Sigmoid colon (tissue), 7 donors: ENCODE data around the gene VPS25. TPM values are rescaled to one million over a fixed set of nuclear protein-coding genes. Genes with fewer than 3 reads are reported as not detected.

Experiments used
- DNase-seq: peaks from one replicate; pipeline ENCODE4 v3.0.0-alpha.2; 2019
- H3K27ac ChIP-seq, 4 donors: fragments of 200-600 bp; sonication (generic); one replicate each; pipeline ENCODE4 v1.5.1; 2016 to 2019; ENCODE audit warnings: mild to moderate bottlenecking in 1 of 4
- H3K27me3 ChIP-seq, 3 donors: fragments of 200-600 bp; sonication (generic); one replicate each; pipeline ENCODE4 v1.5.1; 2019; ENCODE audit warnings: mild to moderate bottlenecking in 1 of 3
- H3K36me3 ChIP-seq, 4 donors: fragments of 200-600 bp; sonication (generic); one replicate each; pipeline ENCODE4 v1.5.1; 2016 to 2019
- H3K4me1 ChIP-seq, 4 donors: fragments of 200-600 bp; sonication (generic); one replicate each; pipeline ENCODE4 v1.5.1; 2017 to 2019
- H3K4me3 ChIP-seq, 4 donors: fragments of 200-600 bp; sonication (generic); one replicate each; pipeline ENCODE4 v1.5.1; 2017 to 2019; ENCODE audit warnings: mild to moderate bottlenecking in 2 of 4, moderate library complexity in 1 of 4
- H3K9me3 ChIP-seq, 4 donors: fragments of 200-600 bp in 3 of 4; sonication (generic) in 3 of 4; one replicate each; pipeline versions ENCODE4 v1.5.1 to v1.6.1; 2013 to 2019
- CTCF ChIP-seq, 4 experiments: fragments of 450-650 bp in 3 of 4; fragments of 200-600 bp in 1 of 4; IDR thresholded peaks; one replicate each; pipeline ENCODE4 v1.5.1; 2016 to 2019; ENCODE audit warnings: antibody characterized with exemption in 4 of 4, mild to moderate bottlenecking in 3 of 4, moderate library complexity in 2 of 4
- EP300 ChIP-seq, 4 donors: sonication (generic); formaldehyde crosslinking; IDR thresholded peaks; one replicate each; pipeline ENCODE4 v1.6.1; 2017; ENCODE audit warnings: antibody characterized with exemption in 4 of 4
- POLR2A ChIP-seq, 2 donors: fragments of 450-650 bp; IDR thresholded peaks; one replicate each; pipeline ENCODE4 v1.6.1; 2016; ENCODE audit warnings: antibody characterized with exemption in 2 of 2, mild to moderate bottlenecking in 2 of 2, moderate library complexity in 2 of 2
- POLR2AphosphoS5 ChIP-seq, 4 donors: sonication (generic); formaldehyde crosslinking; IDR thresholded peaks; one replicate each; pipeline ENCODE4 v1.6.1; 2017; ENCODE audit warnings: antibody characterized with exemption in 4 of 4
- WGBS, 2 donors: extraction: QIAGEN DNeasy Blood & Tissue Kit; methylation state at CpG; one replicate each; pipeline ENCODE4 v1.1.7; 2013; 5-methylcytosine and 5-hydroxymethylcytosine counted together
- intact Hi-C: fragments of 100-400 bp; cut with DNase I; formaldehyde crosslinking; loops from one replicate; pipeline ENCODE4 v1.15.1; 2023
- polyA plus RNA-seq, 3 donors: library from polyadenylated mRNA; stranded (reverse); fragments of 200-250 nt; gene quantifications; one replicate each; pipeline ENCODE4 v1.2.3, GENCODE V29; 2013
- small RNA-seq, 3 donors: library from RNA; depleted of rRNA; stranded (forward); fragments of <200 nt; gene quantifications; one replicate each; pipeline ENCODE3, GENCODE V24; 2016
- total RNA-seq, 4 donors: library from RNA; depleted of rRNA; stranded (reverse); fragments of >200 nt; gene quantifications; one replicate each; pipeline ENCODE4 v1.1.0, GENCODE V29; 2016
- donor health status: healthy with polysubstance abuse.
- donor health status: Bipolar disorder and iron deficiency.
- donor health status: healthy.

VPS25 gene
- total and polyA plus RNA-seq, 7 donors = 27.1 to 135 (median 40.3) TPM

GRCh38 chr17:42827472-42827871 lies 54.2 kb downstream of the VPS25 start:
- H3K4me1 ChIP-seq = peaks cover 0 to 21% (median 18%) of the 10 kb centered on the region in 4 donors
- 90 to 98% methylated on average over 1 of the region's 1 CpG for WGBS, 2 donors
- TF ChIP-seq CTCF (IDR thresholded peaks at IDR 0.05) = no peak
- no peak for TF ChIP-seq EP300 (IDR thresholded peaks at IDR 0.05)
- no peak for TF ChIP-seq POLR2AphosphoS5 (IDR thresholded peaks at IDR 0.05)
- TF ChIP-seq POLR2A (IDR thresholded peaks at IDR 0.05) = no peak
- no peak overlapping the region for H3K27ac ChIP-seq
- no peak for DNase-seq
- no peak overlapping the region for H3K4me3 ChIP-seq
- no peaks in the 10 kb centered on the region for H3K27me3 ChIP-seq
- no peaks in the 10 kb centered on the region for H3K9me3 ChIP-seq
- H3K36me3 ChIP-seq = peaks cover 0 to 1% (median 0%) of the 10 kb centered on the region in 4 donors
- intact Hi-C loops = loop anchor here (10.0 kb wide), 1 partner anchor 253 kb away; the partner anchor contains the start of gene PSMC3IP

Small RNA genes lying within 50 kb of the gene (small RNA-seq; reads per million reads assigned to genes)
- gene HMGN2P15 (0 reads per million in 3 donors), gene MIR6781 (0 reads per million in 3 donors)

Other genes starting within 250 kb of the VPS25 start
- 10 to 100 TPM; 35.2 to 52.6 (median 45.0) TPM for gene NAGLU, start 237.2 kb upstream of the VPS25 start, total RNA-seq
- gene NAGLU, start 237.2 kb upstream of the VPS25 start, polyA plus RNA-seq = 10 to 100 TPM in 2 of 3 donors, 1 to 10 TPM in 1; 9.7 to 33.2 (median 12.6) TPM
- gene HSD17B1, start 220.5 kb upstream of the VPS25 start, total RNA-seq = 1 to 10 TPM in 2 of 4 donors, under 1 TPM in 2; 0.16 to 5.3 (median 0.86) TPM
- 1 to 10 TPM; 1.2 to 1.7 (median 1.4) TPM for gene HSD17B1, start 220.5 kb upstream of the VPS25 start, polyA plus RNA-seq
- gene COASY, start 211.3 kb upstream of the VPS25 start, total RNA-seq = 10 to 100 TPM; 14.3 to 17.5 (median 16.3) TPM
- gene COASY, start 211.3 kb upstream of the VPS25 start, polyA plus RNA-seq = 10 to 100 TPM; 48.0 to 98.9 (median 80.7) TPM
- 10 to 100 TPM; 24.7 to 50.5 (median 30.8) TPM for gene MLX, start 206.3 kb upstream of the VPS25 start, total RNA-seq
- 100 to 1,000 TPM in 1 of 3 donors, 10 to 100 TPM in 2; 77.1 to 129 (median 97.9) TPM for gene MLX, start 206.3 kb upstream of the VPS25 start, polyA plus RNA-seq
- 10 to 100 TPM in 1 of 4 donors, 1 to 10 TPM in 3; 4.6 to 10.3 (median 5.7) TPM for gene PSMC3IP, start 195.7 kb upstream of the VPS25 start, total RNA-seq
- 1 to 10 TPM; 2.3 to 5.8 (median 2.4) TPM for gene PSMC3IP, start 195.7 kb upstream of the VPS25 start, polyA plus RNA-seq
- 10 to 100 TPM; 47.1 to 82.0 (median 53.7) TPM for gene RETREG3, start 164.1 kb upstream of the VPS25 start, total RNA-seq
- 10 to 100 TPM in 1 of 3 donors, 1 to 10 TPM in 2; 7.2 to 28.4 (median 7.4) TPM for gene RETREG3, start 164.1 kb upstream of the VPS25 start, polyA plus RNA-seq
- gene TUBG1, start 163.8 kb upstream of the VPS25 start, total RNA-seq = 10 to 100 TPM; 22.1 to 35.0 (median 23.9) TPM
- gene TUBG1, start 163.8 kb upstream of the VPS25 start, polyA plus RNA-seq = 10 to 100 TPM; 16.2 to 39.2 (median 30.3) TPM
- 10 to 100 TPM; 28.0 to 57.3 (median 33.6) TPM for gene TUBG2, start 114.2 kb upstream of the VPS25 start, total RNA-seq
- 1 to 10 TPM; 1.2 to 6.6 (median 4.2) TPM for gene TUBG2, start 114.2 kb upstream of the VPS25 start, polyA plus RNA-seq
- 10 to 100 TPM; 12.3 to 25.2 (median 20.1) TPM for gene PLEKHH3, start 96.5 kb upstream of the VPS25 start, total RNA-seq
- 10 to 100 TPM in 1 of 3 donors, 1 to 10 TPM in 2; 4.4 to 14.7 (median 9.6) TPM for gene PLEKHH3, start 96.5 kb upstream of the VPS25 start, polyA plus RNA-seq
- gene CCR10, start 91.6 kb upstream of the VPS25 start, total RNA-seq = 1 to 10 TPM; 2.3 to 9.2 (median 3.5) TPM
- 1 to 10 TPM in 1 of 3 donors, not detected in 2; 1.2 TPM for gene CCR10, start 91.6 kb upstream of the VPS25 start, polyA plus RNA-seq
- gene CNTNAP1, start 90.9 kb upstream of the VPS25 start, total RNA-seq = 10 to 100 TPM in 3 of 4 donors, 1 to 10 TPM in 1; 7.4 to 46.8 (median 14.9) TPM
- gene CNTNAP1, start 90.9 kb upstream of the VPS25 start, polyA plus RNA-seq = 1 to 10 TPM in 1 of 3 donors, under 1 TPM in 2; under 0.01 to 7.7 (median 0.23) TPM
- 10 to 100 TPM; 41.5 to 68.1 (median 42.3) TPM for gene EZH1, start 28.4 kb upstream of the VPS25 start, total RNA-seq
- gene EZH1, start 28.4 kb upstream of the VPS25 start, polyA plus RNA-seq = 10 to 100 TPM in 1 of 3 donors, 1 to 10 TPM in 2; 5.3 to 24.1 (median 6.6) TPM
- gene RAMP2, start 12.2 kb upstream of the VPS25 start, total RNA-seq = 10 to 100 TPM; 11.2 to 26.6 (median 18.4) TPM
- 10 to 100 TPM in 2 of 3 donors, 1 to 10 TPM in 1; 2.3 to 21.0 (median 16.7) TPM for gene RAMP2, start 12.2 kb upstream of the VPS25 start, polyA plus RNA-seq
- under 1 TPM in 1 of 4 donors, not detected in 3; 0.28 TPM for gene WNK4, start 7.2 kb downstream of the VPS25 start, total RNA-seq
- gene WNK4, start 7.2 kb downstream of the VPS25 start, polyA plus RNA-seq = 10 to 100 TPM; 13.2 to 14.4 (median 14.0) TPM
- gene COA3, start 25.3 kb downstream of the VPS25 start, total RNA-seq = 100 to 1,000 TPM in 1 of 4 donors, 10 to 100 TPM in 3; 73.4 to 100 (median 98.2) TPM
- 100 to 1,000 TPM; 282 to 382 (median 295) TPM for gene COA3, start 25.3 kb downstream of the VPS25 start, polyA plus RNA-seq
- under 1 TPM in 1 of 4 donors, not detected in 3; 0.33 TPM for gene CNTD1, start 25.4 kb downstream of the VPS25 start, total RNA-seq
- 1 to 10 TPM in 2 of 3 donors, under 1 TPM in 1; 0.42 to 7.2 (median 4.2) TPM for gene CNTD1, start 25.4 kb downstream of the VPS25 start, polyA plus RNA-seq
- 100 to 1,000 TPM; 139 to 215 (median 161) TPM for gene BECN1, start 50.8 kb downstream of the VPS25 start, total RNA-seq
- 100 to 1,000 TPM in 2 of 3 donors, 10 to 100 TPM in 1; 98.8 to 141 (median 131) TPM for gene BECN1, start 50.8 kb downstream of the VPS25 start, polyA plus RNA-seq
- gene PSME3, start 59.9 kb downstream of the VPS25 start, total RNA-seq = 10 to 100 TPM; 34.3 to 69.1 (median 57.5) TPM
- gene PSME3, start 59.9 kb downstream of the VPS25 start, polyA plus RNA-seq = 10 to 100 TPM; 59.5 to 94.9 (median 69.4) TPM
- 1 to 10 TPM; 1.2 to 2.1 (median 1.4) TPM for gene AOC2, start 71.1 kb downstream of the VPS25 start, total RNA-seq
- gene AOC2, start 71.1 kb downstream of the VPS25 start, polyA plus RNA-seq = 1 to 10 TPM in 1 of 3 donors, not detected in 2; 1.2 TPM
- 100 to 1,000 TPM in 2 of 4 donors, 10 to 100 TPM in 2; 58.1 to 227 (median 107) TPM for gene AOC3, start 77.8 kb downstream of the VPS25 start, total RNA-seq
- gene AOC3, start 77.8 kb downstream of the VPS25 start, polyA plus RNA-seq = 10 to 100 TPM in 1 of 3 donors, 1 to 10 TPM in 2; 3.5 to 32.7 (median 5.4) TPM
- not detected for gene G6PC1, start 127.3 kb downstream of the VPS25 start, total RNA-seq
- under 1 TPM in 1 of 3 donors, not detected in 2; 0.23 TPM for gene G6PC1, start 127.3 kb downstream of the VPS25 start, polyA plus RNA-seq
- 10 to 100 TPM; 18.5 to 41.3 (median 25.7) TPM for gene AARSD1, start 191.0 kb downstream of the VPS25 start, total RNA-seq
- 10 to 100 TPM; 14.6 to 41.5 (median 21.6) TPM for gene AARSD1, start 191.0 kb downstream of the VPS25 start, polyA plus RNA-seq
- gene PTGES3L, start 206.6 kb downstream of the VPS25 start, total RNA-seq = 10 to 100 TPM in 1 of 4 donors, 1 to 10 TPM in 3; 6.8 to 13.6 (median 9.5) TPM
- gene PTGES3L, start 206.6 kb downstream of the VPS25 start, polyA plus RNA-seq = 1 to 10 TPM; 2.1 to 4.8 (median 2.4) TPM
- 10 to 100 TPM in 3 of 4 donors, 1 to 10 TPM in 1; 10.0 to 13.8 (median 12.1) TPM for gene RUNDC1, start 207.1 kb downstream of the VPS25 start, total RNA-seq
- gene RUNDC1, start 207.1 kb downstream of the VPS25 start, polyA plus RNA-seq = 10 to 100 TPM in 2 of 3 donors, 1 to 10 TPM in 1; 8.4 to 14.7 (median 10.2) TPM
- 1,000 to 10,000 TPM; 1,576 to 2,828 (median 2,217) TPM for gene RPL27, start 225.0 kb downstream of the VPS25 start, total RNA-seq
- 1,000 to 10,000 TPM; 3,316 to 4,569 (median 3,351) TPM for gene RPL27, start 225.0 kb downstream of the VPS25 start, polyA plus RNA-seq
- gene IFI35, start 233.3 kb downstream of the VPS25 start, total RNA-seq = 10 to 100 TPM; 22.4 to 60.2 (median 45.1) TPM
- gene IFI35, start 233.3 kb downstream of the VPS25 start, polyA plus RNA-seq = 10 to 100 TPM; 48.6 to 77.9 (median 65.1) TPM
- gene VAT1, start 248.9 kb downstream of the VPS25 start, total RNA-seq = 100 to 1,000 TPM in 3 of 4 donors, 10 to 100 TPM in 1; 77.5 to 164 (median 152) TPM
- gene VAT1, start 248.9 kb downstream of the VPS25 start, polyA plus RNA-seq = 10 to 100 TPM; 43.0 to 85.9 (median 44.6) TPM